Forelimb muscle (tissue), 1 donor: ENCODE data around the gene CDKN3. TPM values are rescaled to one million over a fixed set of nuclear protein-coding genes. Genes with fewer than 3 reads are reported as not detected.
"Not testable (repeated sequence)": the region's sequence is repeated elsewhere in the genome, so short reads cannot be mapped to it uniquely, and the experiment has no call there.

ENCODE experiments used
- DNase-seq: peaks from one replicate; pipeline ENCODE4 v3.0.0-alpha.2; 2013; ENCODE audit warnings: low read depth
- polyA plus RNA-seq: library from polyadenylated mRNA; unstranded; fragments of 120-200 nt; gene quantifications from one replicate; pipeline ENCODE4 v1.2.1, GENCODE V29; 2013; ENCODE audit not compliant: insufficient read length

CDKN3 gene
- polyA plus RNA-seq, 1 donor, result 31.4 TPM

- DNase-seq, result no peak
Measured at GRCh38 chr14:54455363-54455762, 58.6 kb downstream of the CDKN3 start.

GRCh38 chr14:54456820-54457608 is 60.2 kb downstream of the CDKN3 start:
- DNase-seq, result not testable (repeated sequence)

- DNase-seq, result no peak
Measured at GRCh38 chr14:54457609-54457996, 60.8 kb downstream of the CDKN3 start.

- DNase-seq, result not testable (repeated sequence)
Measured at GRCh38 chr14:54458536-54458935, 61.7 kb downstream of the CDKN3 start.

GRCh38 chr14:54459106-54459505 is 62.3 kb downstream of the CDKN3 start:
- no peak for DNase-seq

- DNase-seq, result no peak
Measured at GRCh38 chr14:54462048-54462447, 65.2 kb downstream of the CDKN3 start.

- no peak for DNase-seq
Measured at GRCh38 chr14:54465654-54466053, 68.8 kb downstream of the CDKN3 start.

GRCh38 chr14:54467280-54467679 is 70.5 kb downstream of the CDKN3 start:
- DNase-seq, result no peak

Other genes starting within 250 kb of the CDKN3 start
- 183 TPM for gene CNIH1, start 44.4 kb downstream of the CDKN3 start, polyA plus RNA-seq
- gene GMFB, start 92.0 kb downstream of the CDKN3 start, polyA plus RNA-seq, result 49.0 TPM
- 14.5 TPM for gene CGRRF1, start 112.9 kb downstream of the CDKN3 start, polyA plus RNA-seq
- gene SAMD4A, start 170.1 kb downstream of the CDKN3 start, polyA plus RNA-seq, result 65.1 TPM